Ishikawa (cell line): ENCODE measurements around the gene ASPN.

Experiments
- CEBPB ChIP-seq: IDR thresholded peaks from 2 replicates; pipeline ENCODE4 v1.6.1; 2012
- CREB1 ChIP-seq: IDR thresholded peaks from 2 replicates; pipeline ENCODE4 v1.6.1; 2012; ENCODE audit warnings: low read depth
- EGR1 ChIP-seq: IDR thresholded peaks from 2 replicates; pipeline ENCODE4 v1.6.1; 2012
- EP300 ChIP-seq: IDR thresholded peaks from 2 replicates; pipeline ENCODE4 v1.6.1; 2012; ENCODE audit warnings: borderline replicate concordance
- FOXM1 ChIP-seq: IDR thresholded peaks from 2 replicates; pipeline ENCODE4 v1.6.1; 2012; ENCODE audit warnings: low read depth, borderline replicate concordance
- MAX ChIP-seq: IDR thresholded peaks from 2 replicates; pipeline ENCODE4 v1.6.1; 2012
- NFIC ChIP-seq: IDR thresholded peaks from 2 replicates; pipeline ENCODE4 v1.6.1; 2012
- RAD21 ChIP-seq: IDR thresholded peaks from 2 replicates; pipeline ENCODE4 v1.6.1; 2012; ENCODE audit warnings: low read depth
- REST ChIP-seq: IDR thresholded peaks from 2 replicates; pipeline ENCODE4 v1.6.1; 2012; ENCODE audit warnings: low read depth, mild to moderate bottlenecking
- TAF1 ChIP-seq: IDR thresholded peaks from 2 replicates; pipeline ENCODE4 v1.6.1; 2012; ENCODE audit warnings: low read depth, mild to moderate bottlenecking
- TCF12 ChIP-seq: IDR thresholded peaks from 2 replicates; pipeline ENCODE4 v1.6.1; 2012; ENCODE audit warnings: low read depth
- TEAD4 ChIP-seq: IDR thresholded peaks from 2 replicates; pipeline ENCODE4 v1.6.1; 2012
- YY1 ChIP-seq: IDR thresholded peaks from 2 replicates; pipeline ENCODE4 v1.6.1; 2012; ENCODE audit warnings: low read depth
- ZBTB7A ChIP-seq: IDR thresholded peaks from 2 replicates; pipeline ENCODE4 v1.6.1; 2012; ENCODE audit warnings: low read depth
- TF ChIP-seq, protein P1 (sequence below): IDR thresholded peaks from 2 replicates; pipeline ENCODE4 v1.6.1; 2012

Gene ASPN

GRCh38 chr9:92467041-92467440 lies 15.3 kb downstream of the ASPN start:
- TF ChIP-seq RAD21 (no peak), MAX (no peak), FOXM1 (no peak), NFIC (no peak), CREB1 (no peak), REST (no peak), TAF1 (no peak), YY1 (no peak), EGR1 (no peak), CEBPB (no peak)
- TF ChIP-seq, protein P1, sequence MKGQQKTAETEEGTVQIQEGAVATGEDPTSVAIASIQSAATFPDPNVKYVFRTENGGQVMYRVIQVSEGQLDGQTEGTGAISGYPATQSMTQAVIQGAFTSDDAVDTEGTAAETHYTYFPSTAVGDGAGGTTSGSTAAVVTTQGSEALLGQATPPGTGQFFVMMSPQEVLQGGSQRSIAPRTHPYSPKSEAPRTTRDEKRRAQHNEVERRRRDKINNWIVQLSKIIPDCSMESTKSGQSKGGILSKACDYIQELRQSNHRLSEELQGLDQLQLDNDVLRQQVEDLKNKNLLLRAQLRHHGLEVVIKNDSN = no peak

GRCh38 chr9:92463984-92464383 lies 18.3 kb downstream of the ASPN start:
- TF ChIP-seq ZBTB7A (no peak), CREB1 (no peak), CEBPB (no peak), EGR1 (no peak)

GRCh38 chr9:92463387-92463786 lies 18.9 kb downstream of the ASPN start:
- TF ChIP-seq EGR1 = no peak
- no peak for TF ChIP-seq MAX
- no peak for TF ChIP-seq CREB1
- TF ChIP-seq ZBTB7A = no peak
- no peak for TF ChIP-seq NFIC
- no peak for TF ChIP-seq YY1
- TF ChIP-seq TCF12 = no peak
- TF ChIP-seq, protein P1 = no peak
- no peak for TF ChIP-seq CEBPB
- no peak for TF ChIP-seq TAF1
- TF ChIP-seq EP300 = no peak
- no peak for TF ChIP-seq REST
- TF ChIP-seq RAD21 = no peak
- TF ChIP-seq FOXM1 = no peak
- no peak for TF ChIP-seq TEAD4

DNA sequence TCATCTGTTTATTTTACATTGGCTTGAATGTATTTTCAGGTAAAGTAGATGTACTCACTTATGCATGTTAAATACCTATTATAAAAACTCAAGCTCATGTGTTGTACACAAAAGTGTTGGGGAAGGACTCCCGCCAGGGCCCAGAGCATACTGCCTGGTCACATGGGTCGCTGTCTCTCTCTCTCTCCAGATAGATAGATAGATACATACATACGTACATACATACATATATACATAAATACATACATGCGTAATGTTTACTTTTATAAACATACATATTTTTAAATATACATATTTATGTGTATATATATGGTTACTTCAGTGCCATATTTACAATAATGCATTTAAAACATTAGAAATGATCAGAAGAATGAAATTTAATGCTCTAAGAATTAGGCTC lies 24.7 kb downstream of the ASPN start:
- no peak for TF ChIP-seq EGR1
- no peak for TF ChIP-seq TAF1
- no peak for TF ChIP-seq CREB1
- TF ChIP-seq TCF12 = no peak
- TF ChIP-seq MAX = no peak
- TF ChIP-seq EP300 = no peak
- TF ChIP-seq ZBTB7A = no peak
- TF ChIP-seq FOXM1 = no peak
- TF ChIP-seq RAD21 = no peak
- no peak for TF ChIP-seq TEAD4
- TF ChIP-seq, protein P1 = no peak
- TF ChIP-seq REST = no peak
- TF ChIP-seq YY1 = no peak
- TF ChIP-seq CEBPB = no peak
- no peak for TF ChIP-seq NFIC

DNA sequence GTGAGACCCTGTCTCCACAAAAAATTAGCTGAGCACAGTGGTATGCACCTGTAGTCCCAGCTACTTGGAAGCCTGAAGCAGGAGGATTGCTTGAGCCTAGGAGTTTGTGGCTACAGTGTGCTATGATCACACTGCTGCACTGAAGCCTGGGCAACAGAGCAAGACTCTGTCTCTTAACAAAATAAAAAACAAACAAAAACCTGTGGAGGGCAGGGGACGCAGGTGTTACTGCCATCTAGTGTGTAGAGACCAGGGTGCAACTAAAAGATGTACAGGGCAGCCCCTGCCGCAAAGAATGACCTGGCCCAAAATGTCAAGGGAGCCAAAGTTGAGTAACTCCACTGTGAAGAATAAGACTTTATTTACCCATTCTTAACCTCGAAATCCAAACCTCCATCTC lies 27.1 kb downstream of the ASPN start:
- TF ChIP-seq RAD21 (peak; percentile 45), TEAD4 (no peak)
